GM19324 (cell line): Measurements from ENCODE around the gene KIAA1549.

ENCODE experiments used
- ATAC-seq: cut with Tn5 transposase; IDR thresholded peaks from one replicate; pipeline ENCODE4 v1.9.1; 2021; ENCODE audit warnings: mild to moderate bottlenecking, moderate library complexity; ENCODE audit not compliant: unreplicated experiment, low FRiP score

Gene KIAA1549

GRCh38 chr7:138865843-138866242 is 115.3 kb downstream of the KIAA1549 start:
- no peak for ATAC-seq

- ATAC-seq = no peak
These were observed 116.5 kb downstream of the KIAA1549 start for GRCh38 chr7:138864667-138865066.

GRCh38 chr7:138863931-138864330 is 117.3 kb downstream of the KIAA1549 start:
- ATAC-seq = no peak

- ATAC-seq = no peak
These were observed 120.1 kb downstream of the KIAA1549 start for GRCh38 chr7:138861051-138861450.

- ATAC-seq = no peak
These were observed 123.5 kb downstream of the KIAA1549 start for GRCh38 chr7:138857728-138858127.

- no peak for ATAC-seq
These were observed 127.0 kb downstream of the KIAA1549 start for GRCh38 chr7:138854115-138854645.

GRCh38 chr7:138853448-138853847 is 127.7 kb downstream of the KIAA1549 start:
- ATAC-seq = no peak

GRCh38 chr7:138852469-138852868 is 128.7 kb downstream of the KIAA1549 start:
- ATAC-seq = no peak

GRCh38 chr7:138849701-138850100 is 131.5 kb downstream of the KIAA1549 start:
- no peak for ATAC-seq

GRCh38 chr7:138848056-138848980 is 132.9 kb downstream of the KIAA1549 start:
- ATAC-seq = no peak

GRCh38 chr7:138845711-138846110 is 135.5 kb downstream of the KIAA1549 start:
- no peak for ATAC-seq

GRCh38 chr7:138843632-138844580 is 137.3 kb downstream of the KIAA1549 start:
- ATAC-seq = no peak

GRCh38 chr7:138842111-138842510 is 139.1 kb downstream of the KIAA1549 start:
- ATAC-seq = no peak

- ATAC-seq = no peak
These were observed 143.0 kb downstream of the KIAA1549 start for GRCh38 chr7:138838166-138838565.

GRCh38 chr7:138837627-138838026 is 143.6 kb downstream of the KIAA1549 start:
- no peak for ATAC-seq

GRCh38 chr7:138835087-138835486 is 146.1 kb downstream of the KIAA1549 start:
- ATAC-seq = no peak

- ATAC-seq = no peak
These were observed 146.6 kb downstream of the KIAA1549 start for GRCh38 chr7:138834583-138834982.

- no peak for ATAC-seq
These were observed 147.6 kb downstream of the KIAA1549 start for GRCh38 chr7:138833596-138833995.

- no peak for ATAC-seq
These were observed 148.2 kb downstream of the KIAA1549 start for GRCh38 chr7:138832966-138833365.

- ATAC-seq = no peak
These were observed 151.9 kb downstream of the KIAA1549 start for GRCh38 chr7:138829335-138829734.

- no peak for ATAC-seq
These were observed 152.9 kb downstream of the KIAA1549 start for GRCh38 chr7:138828302-138828701.
